ENCODE results near the gene PLGRKT.
"Not testable (repeated sequence)": the region's sequence is repeated elsewhere in the genome, so short reads cannot be mapped to it uniquely, and the experiment has no call there.

The PLGRKT gene

DNA sequence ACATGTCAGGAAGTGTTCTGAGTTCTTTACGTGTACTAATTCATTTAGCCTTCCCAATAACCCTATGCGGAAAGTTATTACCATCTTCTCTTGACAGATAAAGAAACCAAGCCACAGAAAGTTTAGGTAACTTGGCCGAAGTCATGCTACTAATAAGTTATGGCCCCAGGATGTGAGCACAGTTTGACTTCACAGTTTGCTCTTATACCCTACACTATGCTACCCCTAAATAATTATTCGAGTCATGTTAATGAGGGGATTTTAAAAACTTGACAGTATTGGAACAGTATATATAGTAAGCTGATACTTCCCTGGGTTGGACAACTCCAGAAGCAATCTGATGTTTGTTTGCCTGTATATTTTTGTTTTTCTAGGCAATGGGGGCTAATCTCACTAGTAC lies 43.2 kb upstream of the PLGRKT start:
- TF ChIP-seq, protein P1, sequence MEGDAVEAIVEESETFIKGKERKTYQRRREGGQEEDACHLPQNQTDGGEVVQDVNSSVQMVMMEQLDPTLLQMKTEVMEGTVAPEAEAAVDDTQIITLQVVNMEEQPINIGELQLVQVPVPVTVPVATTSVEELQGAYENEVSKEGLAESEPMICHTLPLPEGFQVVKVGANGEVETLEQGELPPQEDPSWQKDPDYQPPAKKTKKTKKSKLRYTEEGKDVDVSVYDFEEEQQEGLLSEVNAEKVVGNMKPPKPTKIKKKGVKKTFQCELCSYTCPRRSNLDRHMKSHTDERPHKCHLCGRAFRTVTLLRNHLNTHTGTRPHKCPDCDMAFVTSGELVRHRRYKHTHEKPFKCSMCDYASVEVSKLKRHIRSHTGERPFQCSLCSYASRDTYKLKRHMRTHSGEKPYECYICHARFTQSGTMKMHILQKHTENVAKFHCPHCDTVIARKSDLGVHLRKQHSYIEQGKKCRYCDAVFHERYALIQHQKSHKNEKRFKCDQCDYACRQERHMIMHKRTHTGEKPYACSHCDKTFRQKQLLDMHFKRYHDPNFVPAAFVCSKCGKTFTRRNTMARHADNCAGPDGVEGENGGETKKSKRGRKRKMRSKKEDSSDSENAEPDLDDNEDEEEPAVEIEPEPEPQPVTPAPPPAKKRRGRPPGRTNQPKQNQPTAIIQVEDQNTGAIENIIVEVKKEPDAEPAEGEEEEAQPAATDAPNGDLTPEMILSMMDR (IDR thresholded peaks at IDR 0.05), result no peak
- no peak overlapping the region for H3K27ac ChIP-seq
- no peak overlapping the region for H3K4me3 ChIP-seq
- DNase-seq (ENCODE audit: low spot score), result no peak

DNA sequence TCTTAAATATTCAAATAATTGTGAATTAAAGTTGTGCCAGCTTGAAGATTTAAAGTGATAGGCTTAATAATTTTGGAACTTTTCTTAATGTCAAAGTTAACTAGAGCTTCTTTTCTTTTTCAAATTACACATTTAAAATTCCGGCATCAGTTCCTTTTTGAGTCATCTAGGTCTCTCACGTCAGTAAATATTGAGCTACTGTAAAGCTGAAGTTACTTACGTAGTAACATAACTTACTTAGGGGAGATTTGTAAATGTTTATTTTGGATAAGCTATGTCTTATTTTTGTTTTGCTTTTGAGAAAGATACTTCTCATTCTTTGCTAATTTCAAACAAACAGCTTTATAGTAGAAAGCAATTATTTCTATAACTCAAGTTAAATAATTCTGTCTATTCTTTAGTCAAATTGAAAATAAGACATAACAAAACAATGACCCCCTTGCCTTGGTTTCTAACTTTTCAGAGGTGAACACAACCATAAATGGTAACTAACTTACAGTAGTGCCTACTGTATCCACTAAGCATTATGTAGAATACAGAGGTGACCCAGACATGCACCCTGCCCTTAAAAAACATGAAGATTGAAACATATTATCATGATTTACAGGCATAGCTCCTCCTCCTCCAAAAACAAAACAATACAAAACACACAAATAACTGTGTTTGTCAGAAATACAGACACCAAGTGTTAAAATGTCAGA lies 42.4 kb upstream of the PLGRKT start:
- no peak for DNase-seq (ENCODE audit: low spot score)
- Histone ChIP-seq H3K4me3 (no peak overlapping the region), H3K27ac (no peak overlapping the region)
- TF ChIP-seq, protein P1 (IDR thresholded peaks at IDR 0.05), result no peak

DNA sequence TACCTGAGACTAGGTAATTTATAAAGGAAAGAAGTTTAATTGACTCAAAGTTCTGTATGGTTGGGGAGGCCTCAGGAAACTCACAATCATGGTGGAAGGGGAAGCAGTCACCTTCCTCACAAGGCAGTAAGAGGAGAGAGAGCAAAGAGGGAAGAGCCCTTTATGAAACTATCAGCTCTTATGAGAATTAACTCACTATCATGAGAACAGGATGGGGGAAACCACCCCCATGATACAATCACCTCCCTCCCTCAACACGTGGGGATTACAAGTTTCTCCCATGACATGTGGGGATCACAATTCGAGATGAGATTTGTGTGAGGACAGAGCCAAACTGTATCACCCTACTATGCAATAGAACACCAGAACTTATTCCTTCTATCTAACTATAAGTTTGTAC lies 40.5 kb upstream of the PLGRKT start:
- TF ChIP-seq, protein P1 (IDR thresholded peaks at IDR 0.05), result no peak
- Histone ChIP-seq H3K27ac (no peak overlapping the region), H3K4me3 (no peak overlapping the region)
- no peak for DNase-seq (ENCODE audit: low spot score)

DNA sequence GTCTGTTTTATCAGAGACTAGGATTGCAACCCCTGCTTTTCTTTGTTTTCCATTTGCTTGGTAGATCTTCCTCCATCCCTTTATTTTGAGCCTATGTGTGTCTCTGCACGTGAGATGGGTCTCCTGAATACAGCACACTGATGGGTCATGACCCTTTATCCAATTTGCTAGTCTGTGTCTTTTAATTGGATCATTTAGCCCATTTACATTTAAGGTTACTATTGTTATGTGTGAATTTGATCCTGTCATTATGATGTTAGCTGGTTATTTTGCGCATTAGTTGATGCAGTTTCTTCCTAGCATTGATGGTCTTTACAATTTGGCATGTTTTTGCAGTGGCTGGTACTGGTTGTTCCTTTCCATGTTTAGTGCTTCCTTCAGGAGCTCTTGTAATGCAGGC lies 37.9 kb upstream of the PLGRKT start:
- not testable (repeated sequence) for H3K4me3 ChIP-seq; DNase-seq (ENCODE audit: low spot score); H3K27ac ChIP-seq

DNA sequence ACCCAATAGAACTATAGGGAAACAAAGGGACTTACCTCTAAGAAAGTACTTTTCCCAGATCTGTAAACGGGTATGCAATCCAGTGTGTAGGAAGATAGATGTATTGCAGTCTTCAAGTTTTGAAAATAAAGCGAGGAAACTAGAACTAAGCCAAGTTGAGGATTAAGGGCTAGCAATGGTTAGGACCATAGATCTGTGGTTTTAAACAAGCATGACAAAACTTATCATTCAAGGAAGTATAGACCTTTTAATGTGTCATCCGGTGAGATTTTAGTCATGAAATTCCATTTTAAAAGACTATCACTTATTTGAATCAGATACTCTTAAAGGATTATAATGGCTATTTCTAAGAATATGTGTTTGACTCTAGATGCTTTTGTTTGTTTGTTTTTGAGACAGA lies 33.1 kb upstream of the PLGRKT start:
- H3K4me3 ChIP-seq, result no peak overlapping the region
- no peak for DNase-seq (ENCODE audit: low spot score)
- H3K27ac ChIP-seq, result no peak overlapping the region
- TF ChIP-seq, protein P1 (IDR thresholded peaks at IDR 0.05), result no peak

DNA sequence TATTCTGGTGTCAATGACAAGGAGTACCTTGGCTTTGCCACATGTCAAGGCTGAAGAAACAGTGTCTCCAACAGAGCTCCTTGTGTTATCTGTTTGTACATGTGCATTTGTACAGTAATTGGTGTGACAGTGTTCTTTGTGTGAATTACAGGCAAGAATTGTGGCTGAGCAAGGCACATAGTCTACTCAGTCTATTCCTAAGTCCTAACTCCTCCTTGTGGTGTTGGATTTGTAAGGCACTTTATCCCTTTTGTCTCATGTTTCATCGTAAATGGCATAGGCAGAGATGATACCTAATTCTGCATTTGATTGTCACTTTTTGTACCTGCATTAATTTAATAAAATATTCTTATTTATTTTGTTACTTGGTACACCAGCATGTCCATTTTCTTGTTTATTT lies 32.4 kb upstream of the PLGRKT start:
- H3K27ac ChIP-seq, result no peak overlapping the region
- TF ChIP-seq, protein P1 (IDR thresholded peaks at IDR 0.05), result no peak
- no peak overlapping the region for H3K4me3 ChIP-seq
- DNase-seq (ENCODE audit: low spot score), result no peak

DNA sequence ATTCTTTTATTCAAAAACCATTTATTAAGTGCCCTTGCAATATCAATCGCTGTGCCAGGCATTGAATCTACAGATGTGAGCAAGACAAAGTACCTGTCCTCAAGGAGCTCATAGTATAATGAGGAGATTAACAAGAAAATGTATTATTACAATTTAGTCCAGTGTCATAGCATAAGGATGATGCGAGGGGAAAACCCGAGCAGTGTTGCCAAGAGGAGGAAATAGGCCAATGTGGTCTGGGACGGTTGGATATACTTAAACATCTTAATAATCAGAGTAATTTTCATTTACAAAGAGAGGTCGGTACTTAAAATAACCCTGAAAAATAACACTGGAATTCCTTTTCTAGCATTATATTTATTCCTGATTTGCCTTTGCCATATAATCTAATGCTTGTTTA lies 31.1 kb upstream of the PLGRKT start:
- TF ChIP-seq, protein P1 (IDR thresholded peaks at IDR 0.05), result no peak
- DNase-seq (ENCODE audit: low spot score), result no peak
- no peak overlapping the region for H3K4me3 ChIP-seq
- no peak overlapping the region for H3K27ac ChIP-seq

Measured in coronary artery (tissue), 2 donors.